ENCODE data around the gene HYAL3. TPM values are rescaled to one million over a fixed set of nuclear protein-coding genes. Genes with fewer than 3 reads are reported as not detected.

Gene HYAL3
- total and polyA plus RNA-seq, 2 donors (not counting 1 experiment from before 2014, with no cell fraction given), result 3.2 to 7.4 TPM

DNA sequence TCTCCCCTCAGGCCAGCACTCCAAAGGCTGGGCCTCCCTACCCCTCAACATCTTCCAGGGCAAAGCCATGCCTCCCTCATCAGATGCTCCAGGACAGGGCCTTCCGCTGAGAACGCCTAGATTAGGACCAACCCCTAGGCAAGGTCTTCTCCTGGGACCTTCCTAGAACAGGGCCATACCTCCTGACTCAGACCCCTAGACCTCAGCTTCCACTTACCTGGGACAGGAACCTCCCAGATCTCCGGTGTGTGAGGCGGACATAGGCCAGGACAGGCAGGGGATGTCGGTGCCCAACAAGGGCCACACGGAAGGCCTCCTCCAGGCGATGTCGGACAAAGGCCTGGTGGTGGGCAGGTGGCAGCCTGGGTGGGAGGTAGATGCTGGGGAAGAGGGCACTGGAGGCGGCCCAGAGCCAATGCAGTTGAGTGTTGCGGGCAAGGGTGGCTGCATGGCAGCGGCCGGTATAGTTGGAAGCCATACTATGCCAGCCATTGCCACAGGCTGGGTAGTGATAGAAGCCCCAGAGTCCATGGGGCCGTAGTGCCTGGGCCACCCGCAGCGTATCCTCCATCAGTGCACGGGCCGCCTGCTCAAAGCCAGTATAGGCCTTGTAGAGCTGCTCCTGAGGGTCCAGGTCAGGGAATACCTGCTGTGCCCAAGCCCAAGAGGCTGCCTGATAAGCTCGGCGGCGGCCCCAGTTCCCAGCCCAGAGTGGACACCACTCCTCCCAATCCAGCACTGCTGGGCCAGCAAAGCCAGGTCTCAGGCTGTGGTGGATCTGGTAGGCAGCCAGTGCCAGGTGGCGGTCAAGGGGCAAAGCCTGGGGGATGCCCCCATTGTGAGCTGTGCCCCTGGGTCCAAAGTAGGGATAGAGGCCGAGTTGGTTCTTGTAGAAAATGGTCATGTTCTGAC, 4.5 kb downstream of the HYAL3 start:
- Histone ChIP-seq H3K4me1 (ENCODE audit: control insufficient read depth, extremely low read depth, insufficient read depth, low read length) (peaks cover 11% of the 10 kb centered on the region), H3K27me3 (ENCODE audit: control insufficient read depth, insufficient read depth, low read length) (no peaks in the 10 kb centered on the region), H3K36me3 (ENCODE audit: control insufficient read depth, insufficient read depth, low read length) (peaks cover 6% of the 10 kb centered on the region), H4K20me1 (ENCODE audit: control insufficient read depth, extremely low read depth, insufficient read depth, low read length) (no peaks in the 10 kb centered on the region), H3K4me3 (replicated peaks in 1 of 4; ENCODE audit: control extremely low read depth in 1 of 4, insufficient read depth in 1 of 4, low read depth in 3 of 4, low read length in 4 of 4) (no peak overlapping the region), H3K79me2 (ENCODE audit: control insufficient read depth, insufficient read depth, low read length) (peaks cover 19% of the 10 kb centered on the region), H2AFZ (ENCODE audit: low read length) (no peak overlapping the region), H3K9ac (ENCODE audit: insufficient read depth, low read length) (no peak overlapping the region), H3K9me3 (ENCODE audit: control insufficient read depth, insufficient read depth, low read depth, low read length) (no peaks in the 10 kb centered on the region), H3K27ac (ENCODE audit: insufficient read depth, low read length) (no peak overlapping the region), H3K4me2 (ENCODE audit: extremely low read depth, insufficient read depth, low read length) (no peak overlapping the region)
- TF ChIP-seq, protein P1, sequence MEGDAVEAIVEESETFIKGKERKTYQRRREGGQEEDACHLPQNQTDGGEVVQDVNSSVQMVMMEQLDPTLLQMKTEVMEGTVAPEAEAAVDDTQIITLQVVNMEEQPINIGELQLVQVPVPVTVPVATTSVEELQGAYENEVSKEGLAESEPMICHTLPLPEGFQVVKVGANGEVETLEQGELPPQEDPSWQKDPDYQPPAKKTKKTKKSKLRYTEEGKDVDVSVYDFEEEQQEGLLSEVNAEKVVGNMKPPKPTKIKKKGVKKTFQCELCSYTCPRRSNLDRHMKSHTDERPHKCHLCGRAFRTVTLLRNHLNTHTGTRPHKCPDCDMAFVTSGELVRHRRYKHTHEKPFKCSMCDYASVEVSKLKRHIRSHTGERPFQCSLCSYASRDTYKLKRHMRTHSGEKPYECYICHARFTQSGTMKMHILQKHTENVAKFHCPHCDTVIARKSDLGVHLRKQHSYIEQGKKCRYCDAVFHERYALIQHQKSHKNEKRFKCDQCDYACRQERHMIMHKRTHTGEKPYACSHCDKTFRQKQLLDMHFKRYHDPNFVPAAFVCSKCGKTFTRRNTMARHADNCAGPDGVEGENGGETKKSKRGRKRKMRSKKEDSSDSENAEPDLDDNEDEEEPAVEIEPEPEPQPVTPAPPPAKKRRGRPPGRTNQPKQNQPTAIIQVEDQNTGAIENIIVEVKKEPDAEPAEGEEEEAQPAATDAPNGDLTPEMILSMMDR (conservative IDR thresholded peaks at IDR 0.05 in 1 of 2, IDR thresholded peaks at IDR 0.05 in 1 of 2; ENCODE audit: low read depth in 1 of 2, low read length in 2 of 2), result no peak
- no peak for TF ChIP-seq EZH2 (IDR thresholded peaks at IDR 0.05; ENCODE audit: low read length, missing control alignments)
- no peak for DNase-seq (ENCODE audit: low read depth in 2 of 2)

DNA sequence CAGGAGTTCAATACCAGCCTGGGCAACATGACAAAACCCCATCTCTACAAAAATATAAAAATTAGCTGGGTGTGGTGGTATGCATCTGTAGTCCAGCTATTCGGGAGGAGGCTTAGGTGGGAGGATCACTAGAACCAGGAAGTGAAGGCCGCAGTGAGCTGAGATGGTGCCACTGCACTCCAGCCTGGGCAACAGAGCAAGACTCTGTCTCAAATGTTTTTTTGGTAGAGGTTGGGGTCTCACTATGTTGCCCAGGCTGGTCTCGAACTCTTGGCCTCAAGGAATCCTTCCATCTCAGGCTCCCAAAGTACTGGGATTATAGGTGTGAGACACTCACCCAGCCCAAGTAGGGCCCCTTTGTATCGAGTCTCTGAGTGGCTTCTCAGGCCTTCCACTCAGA, 5.1 kb downstream of the HYAL3 start:
- no peak overlapping the region for H3K4me3 ChIP-seq (replicated peaks in 1 of 4; ENCODE audit: control extremely low read depth in 1 of 4, insufficient read depth in 1 of 4, low read depth in 3 of 4, low read length in 4 of 4)
- peaks cover 19% of the 10 kb centered on the region for H3K79me2 ChIP-seq (ENCODE audit: control insufficient read depth, insufficient read depth, low read length)
- no peak for DNase-seq (ENCODE audit: low read depth in 2 of 2)
- H3K9ac ChIP-seq (ENCODE audit: insufficient read depth, low read length), result no peak overlapping the region
- H3K27ac ChIP-seq (ENCODE audit: insufficient read depth, low read length), result no peak overlapping the region
- TF ChIP-seq, protein P1 (conservative IDR thresholded peaks at IDR 0.05 in 1 of 2, IDR thresholded peaks at IDR 0.05 in 1 of 2; ENCODE audit: low read depth in 1 of 2, low read length in 2 of 2), result no peak
- no peak for TF ChIP-seq EZH2 (IDR thresholded peaks at IDR 0.05; ENCODE audit: low read length, missing control alignments)
- H3K27me3 ChIP-seq (ENCODE audit: control insufficient read depth, insufficient read depth, low read length), result no peaks in the 10 kb centered on the region
- H3K4me1 ChIP-seq (ENCODE audit: control insufficient read depth, extremely low read depth, insufficient read depth, low read length), result peaks cover 9% of the 10 kb centered on the region
- H2AFZ ChIP-seq (ENCODE audit: low read length), result no peak overlapping the region
- no peak overlapping the region for H3K4me2 ChIP-seq (ENCODE audit: extremely low read depth, insufficient read depth, low read length)
- peaks cover 11% of the 10 kb centered on the region for H3K36me3 ChIP-seq (ENCODE audit: control insufficient read depth, insufficient read depth, low read length)
- no peaks in the 10 kb centered on the region for H3K9me3 ChIP-seq (ENCODE audit: control insufficient read depth, insufficient read depth, low read depth, low read length)
- H4K20me1 ChIP-seq (ENCODE audit: control insufficient read depth, extremely low read depth, insufficient read depth, low read length), result no peaks in the 10 kb centered on the region

DNA sequence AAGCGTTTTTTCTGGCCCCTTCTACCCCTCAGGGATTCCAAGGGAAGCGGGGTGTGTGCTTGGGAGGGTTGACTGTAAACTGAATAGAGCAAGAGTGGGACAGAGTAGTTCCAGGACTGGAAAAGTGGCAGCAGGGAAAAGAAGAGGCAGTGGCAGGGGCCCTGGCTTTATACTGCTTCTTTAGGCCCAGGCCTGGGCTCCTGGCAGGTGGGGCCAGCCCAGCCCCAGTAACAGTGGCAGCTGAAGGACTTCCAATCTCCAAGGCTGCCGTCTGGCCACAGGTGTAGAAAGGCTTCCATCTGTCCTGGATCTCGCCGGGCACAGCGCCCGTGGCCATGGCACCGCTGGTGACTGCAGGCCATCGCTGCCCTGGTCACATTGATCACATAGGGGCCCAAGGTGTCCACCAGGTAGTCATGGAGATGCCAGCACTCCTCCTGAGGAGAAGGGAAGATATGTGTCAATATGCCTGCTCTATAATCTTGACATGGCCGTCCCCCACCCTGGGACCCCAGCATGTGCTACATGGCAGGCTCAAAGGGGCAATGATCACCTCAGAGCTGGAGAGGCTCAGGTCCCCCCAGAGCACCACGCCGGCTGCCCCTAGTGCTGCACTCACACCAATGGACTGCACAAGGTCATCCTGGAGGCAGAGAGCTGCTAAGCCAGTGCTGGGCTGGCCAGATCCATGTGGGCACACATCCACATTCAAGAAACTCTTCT, 6.0 kb downstream of the HYAL3 start:
- peak overlapping the region in 1 of 4 experiments; percentile 79 for H3K4me3 ChIP-seq (replicated peaks in 1 of 4; ENCODE audit: control extremely low read depth in 1 of 4, insufficient read depth in 1 of 4, low read depth in 3 of 4, low read length in 4 of 4)
- peaks cover 16% of the 10 kb centered on the region for H3K36me3 ChIP-seq (ENCODE audit: control insufficient read depth, insufficient read depth, low read length)
- H3K27ac ChIP-seq (ENCODE audit: insufficient read depth, low read length), result peak overlapping the region; percentile 93

More for the DNA sequence above, 6.0 kb downstream of the HYAL3 start:
- no peak for DNase-seq (ENCODE audit: low read depth in 2 of 2)
- peaks cover 5% of the 10 kb centered on the region for H3K4me1 ChIP-seq (ENCODE audit: control insufficient read depth, extremely low read depth, insufficient read depth, low read length)
- no peaks in the 10 kb centered on the region for H3K27me3 ChIP-seq (ENCODE audit: control insufficient read depth, insufficient read depth, low read length)
- peaks cover 19% of the 10 kb centered on the region for H3K79me2 ChIP-seq (ENCODE audit: control insufficient read depth, insufficient read depth, low read length)
- H3K4me2 ChIP-seq (ENCODE audit: extremely low read depth, insufficient read depth, low read length), result peak overlapping the region; percentile 96
- H3K9me3 ChIP-seq (ENCODE audit: control insufficient read depth, insufficient read depth, low read depth, low read length), result no peaks in the 10 kb centered on the region
- H3K9ac ChIP-seq (ENCODE audit: insufficient read depth, low read length), result no peak overlapping the region
- TF ChIP-seq, protein P1 (conservative IDR thresholded peaks at IDR 0.05 in 1 of 2, IDR thresholded peaks at IDR 0.05 in 1 of 2; ENCODE audit: low read depth in 1 of 2, low read length in 2 of 2), result no peak
- TF ChIP-seq EZH2 (IDR thresholded peaks at IDR 0.05; ENCODE audit: low read length, missing control alignments), result no peak
- peak overlapping the region; percentile 53 for H2AFZ ChIP-seq (ENCODE audit: low read length)
- H4K20me1 ChIP-seq (ENCODE audit: control insufficient read depth, extremely low read depth, insufficient read depth, low read length), result no peaks in the 10 kb centered on the region

Data from fibroblast of lung (primary cell).